GM10248 (cell line): ENCODE measurements around the gene PMPCA.

Source experiments
- CTCF ChIA-PET: fragments of 300-600 bp; sonication (Branson Sonifier 250); formaldehyde crosslinking; extraction: SDS; loops from one replicate; lab custom pipeline; 2021; ENCODE audit warnings: antibody characterized with exemption; lab: Yijun Ruan, JAX
- POLR2A ChIA-PET: fragments of 350-650 bp; sonication (Branson Sonifier 250); formaldehyde crosslinking; extraction: SDS; loops from one replicate; lab custom pipeline; 2020; ENCODE audit warnings: antibody characterized with exemption; lab: Yijun Ruan, JAX
- DNase-seq: peaks from one replicate; pipeline ENCODE4 v3.0.0; 2012; ENCODE audit errors: extremely low spot score
- CTCF ChIP-seq: IDR thresholded peaks from 2 replicates; pipeline ENCODE4 v1.5.1; 2012; ENCODE audit warnings: mild to moderate bottlenecking, low read depth; ENCODE audit errors: extremely low read depth, missing control alignments, control extremely low read depth

Gene PMPCA

GRCh38 chr9:136391737-136392537 is 18.5 kb upstream of the PMPCA start:
- no peak for TF ChIP-seq CTCF
- ChIA-PET CTCF (interaction anchor here (1.5 to 3.4 kb wide), 2 partner anchors 7 to 28 kb away, joined by 3 to 17 read pairs; partner anchors contain the start of genes DNLZ and SNAPC4), POLR2A (no interaction called here)
- no peak for DNase-seq

GRCh38 chr9:136392538-136393449 is 17.7 kb upstream of the PMPCA start:
- ChIA-PET CTCF (interaction anchor here (3.4 kb wide), 1 partner anchor 29 kb away, joined by 17 read pairs; the partner anchor contains the start of gene DNLZ), POLR2A (no interaction called here)
- DNase-seq: no peak
- TF ChIP-seq CTCF: no peak

GRCh38 chr9:136393531-136393930 is 16.9 kb upstream of the PMPCA start:
- ChIA-PET CTCF (interaction anchor here (3.4 kb wide), 1 partner anchor 30 kb away, joined by 17 read pairs; the partner anchor contains the start of gene DNLZ), POLR2A (no interaction called here)
- no peak for TF ChIP-seq CTCF
- DNase-seq: no peak

GRCh38 chr9:136394312-136395019 is 16.0 kb upstream of the PMPCA start:
- CTCF ChIA-PET: interaction anchor here (2.2 kb wide), 1 partner anchor 31 kb away, joined by 7 read pairs; the partner anchor contains the start of gene DNLZ
- no peak for TF ChIP-seq CTCF
- no peak for DNase-seq
- POLR2A ChIA-PET: no interaction called here

GRCh38 chr9:136395020-136395340 is 15.5 kb upstream of the PMPCA start:
- no peak for DNase-seq
- POLR2A ChIA-PET: no interaction called here
- CTCF ChIA-PET: interaction anchor here (1.1 to 2.2 kb wide), 2 partner anchors 31 to 55 kb away, joined by 3 to 7 read pairs; partner anchors contain the start of gene DNLZ
- no peak for TF ChIP-seq CTCF
